Right atrium auricular region (tissue), 2 donors: Measurements from ENCODE around the gene ENPEP. TPM values are rescaled to one million over a fixed set of nuclear protein-coding genes. Genes with fewer than 3 reads are reported as not detected.

Experiments used
- DNase-seq: peaks from one replicate; pipeline ENCODE4 v3.0.0-alpha.2; 2019; ENCODE audit warnings: low spot score
- H3K27ac ChIP-seq, 2 donors: fragments of 200-600 bp; sonication (generic); 1 replicate in 1 of 2; 2 replicates in 1 of 2; pipeline ENCODE4 v1.5.1; 2016 to 2019
- H3K27me3 ChIP-seq, 2 donors: fragments of 200-600 bp; sonication (generic); one replicate each; pipeline versions ENCODE4 v1.5.1 to v1.6.0; 2017 to 2019
- H3K36me3 ChIP-seq: fragments of 200-600 bp; sonication (generic); one replicate; pipeline ENCODE4 v1.5.1; 2016
- H3K4me1 ChIP-seq, 2 donors: fragments of 200-600 bp; sonication (generic); one replicate each; pipeline versions ENCODE4 v1.5.1 to v1.6.0; 2017 to 2019
- H3K4me3 ChIP-seq, 2 donors: fragments of 200-600 bp; sonication (generic); 1 replicate in 1 of 2; 2 replicates in 1 of 2; pipeline ENCODE4 v1.5.1; 2017 to 2019; ENCODE audit warnings: mild to moderate bottlenecking in 1 of 2, moderate library complexity in 1 of 2
- H3K9me3 ChIP-seq, 2 donors: fragments of 200-600 bp; sonication (generic); one replicate each; pipeline ENCODE4 v1.5.1; 2019
- CTCF ChIP-seq, 2 donors: fragments of 200-600 bp; sonication (generic); IDR thresholded peaks; one replicate each; pipeline ENCODE4 v1.5.1; 2019; ENCODE audit warnings: antibody characterized with exemption in 2 of 2
- total RNA-seq, 2 donors: library from RNA; depleted of rRNA; stranded (reverse); fragments of >200 nt; gene quantifications; one replicate each; pipeline ENCODE4 v1.1.0, GENCODE V29; 2016

The ENPEP gene
- total RNA-seq, 2 donors from 2014 or later = 3.3 to 3.5 TPM

GRCh38 chr4:110610940-110611831 lies 135.2 kb downstream of the ENPEP start:
- H3K9me3 ChIP-seq = no peaks in the 10 kb centered on the region
- H3K4me1 ChIP-seq = peaks cover 0 to 20% of the 10 kb centered on the region in 2 donors
- no peaks in the 10 kb centered on the region for H3K36me3 ChIP-seq
- TF ChIP-seq CTCF (IDR thresholded peaks at IDR 0.05) = no peak
- H3K27ac ChIP-seq = peak overlapping the region; percentile 84 to 92
- DNase-seq = no peak
- H3K4me3 ChIP-seq = peak overlapping the region; percentile 13 to 43
- peaks cover 0 to 14% of the 10 kb centered on the region in 2 donors for H3K27me3 ChIP-seq

GRCh38 chr4:110611968-110612447 lies 136.1 kb downstream of the ENPEP start:
- peak overlapping the region; percentile 84 to 92 for H3K27ac ChIP-seq
- peaks cover 0 to 20% of the 10 kb centered on the region in 2 donors for H3K4me1 ChIP-seq
- H3K9me3 ChIP-seq = no peaks in the 10 kb centered on the region
- no peaks in the 10 kb centered on the region for H3K36me3 ChIP-seq
- peaks cover 0 to 14% of the 10 kb centered on the region in 2 donors for H3K27me3 ChIP-seq
- no peak for TF ChIP-seq CTCF (IDR thresholded peaks at IDR 0.05)
- DNase-seq = no peak
- peak overlapping the region; percentile 13 to 43 for H3K4me3 ChIP-seq

- H3K4me3 ChIP-seq = peak overlapping the region; percentile 13 to 43
- DNase-seq = no peak
- H3K27me3 ChIP-seq = peaks cover 0 to 14% of the 10 kb centered on the region in 2 donors
Observed at GRCh38 chr4:110612631-110613269, 136.8 kb downstream of the ENPEP start.

GRCh38 chr4:110613745-110614144 lies 137.8 kb downstream of the ENPEP start:
- H3K27me3 ChIP-seq = peaks cover 0 to 14% of the 10 kb centered on the region in 2 donors
- no peak for TF ChIP-seq CTCF (IDR thresholded peaks at IDR 0.05)
- no peaks in the 10 kb centered on the region for H3K9me3 ChIP-seq
- H3K36me3 ChIP-seq = no peaks in the 10 kb centered on the region
- H3K27ac ChIP-seq = peak overlapping the region; percentile 84 to 92
- peaks cover 0 to 29% of the 10 kb centered on the region in 2 donors for H3K4me1 ChIP-seq
- H3K4me3 ChIP-seq = peak overlapping the region; percentile 35 to 43
- no peak for DNase-seq

More at GRCh38 chr4:110612631-110613269, 136.8 kb downstream of the ENPEP start:
- Histone ChIP-seq H3K4me1 (peaks cover 0 to 22% of the 10 kb centered on the region in 2 donors), H3K9me3 (no peaks in the 10 kb centered on the region), H3K27ac (peak overlapping the region; percentile 84 to 92), H3K36me3 (no peaks in the 10 kb centered on the region)
- TF ChIP-seq CTCF (IDR thresholded peaks at IDR 0.05) = no peak

GRCh38 chr4:110614173-110614963 lies 138.4 kb downstream of the ENPEP start:
- DNase-seq = no peak
- no peak for TF ChIP-seq CTCF (IDR thresholded peaks at IDR 0.05)
- H3K36me3 ChIP-seq = no peaks in the 10 kb centered on the region
- H3K4me1 ChIP-seq = peaks cover 0 to 29% of the 10 kb centered on the region in 2 donors
- peaks cover 0 to 14% of the 10 kb centered on the region in 2 donors for H3K27me3 ChIP-seq
- H3K4me3 ChIP-seq = peak overlapping the region; percentile 35 to 43
- H3K9me3 ChIP-seq = no peaks in the 10 kb centered on the region
- peak overlapping the region; percentile 84 to 92 for H3K27ac ChIP-seq
